ENCODE measurements around the gene ERH.

Gene ERH

GRCh38 chr14:69373104-69373503, 25.0 kb downstream of the ERH start:
- Histone ChIP-seq H3K9ac (ENCODE audit: low read depth in 1 of 2, low read length in 2 of 2) (no peak overlapping the region), H3K4me3 (ENCODE audit: low read length in 2 of 2) (no peak overlapping the region), H3K27me3 (ENCODE audit: control insufficient read depth in 2 of 2, insufficient read depth in 2 of 2, low read length in 2 of 2) (no peaks in the 10 kb centered on the region), H3K9me3 (ENCODE audit: control insufficient read depth in 2 of 2, low read length in 2 of 2) (no peaks in the 10 kb centered on the region), H3K4me1 (ENCODE audit: control insufficient read depth in 2 of 2, insufficient read depth in 2 of 2, low read length in 2 of 2) (no peaks in the 10 kb centered on the region), H3K27ac (ENCODE audit: low read depth in 2 of 2, low read length in 2 of 2) (no peak overlapping the region), H3K36me3 (ENCODE audit: control insufficient read depth in 2 of 2, insufficient read depth in 2 of 2, low read length in 2 of 2) (peaks cover 7 to 13% of the 10 kb centered on the region in 2 donors)

- Histone ChIP-seq H3K4me3 (ENCODE audit: low read length in 2 of 2) (no peak overlapping the region), H3K9ac (ENCODE audit: low read depth in 1 of 2, low read length in 2 of 2) (no peak overlapping the region), H3K27ac (ENCODE audit: low read depth in 2 of 2, low read length in 2 of 2) (no peak overlapping the region), H3K36me3 (ENCODE audit: control insufficient read depth in 2 of 2, insufficient read depth in 2 of 2, low read length in 2 of 2) (peaks cover 4 to 13% of the 10 kb centered on the region in 2 donors), H3K4me1 (ENCODE audit: control insufficient read depth in 2 of 2, insufficient read depth in 2 of 2, low read length in 2 of 2) (no peaks in the 10 kb centered on the region), H3K9me3 (ENCODE audit: control insufficient read depth in 2 of 2, low read length in 2 of 2) (no peaks in the 10 kb centered on the region), H3K27me3 (ENCODE audit: control insufficient read depth in 2 of 2, insufficient read depth in 2 of 2, low read length in 2 of 2) (no peaks in the 10 kb centered on the region)
These were observed 26.0 kb downstream of the ERH start for GRCh38 chr14:69372146-69372545.

GRCh38 chr14:69370061-69370460, 28.0 kb downstream of the ERH start:
- Histone ChIP-seq H3K9me3 (ENCODE audit: control insufficient read depth in 2 of 2, low read length in 2 of 2) (no peaks in the 10 kb centered on the region), H3K4me1 (ENCODE audit: control insufficient read depth in 2 of 2, insufficient read depth in 2 of 2, low read length in 2 of 2) (no peaks in the 10 kb centered on the region), H3K27me3 (ENCODE audit: control insufficient read depth in 2 of 2, insufficient read depth in 2 of 2, low read length in 2 of 2) (no peaks in the 10 kb centered on the region), H3K9ac (ENCODE audit: low read depth in 1 of 2, low read length in 2 of 2) (no peak overlapping the region), H3K27ac (ENCODE audit: low read depth in 2 of 2, low read length in 2 of 2) (no peak overlapping the region), H3K36me3 (ENCODE audit: control insufficient read depth in 2 of 2, insufficient read depth in 2 of 2, low read length in 2 of 2) (no peaks in the 10 kb centered on the region), H3K4me3 (ENCODE audit: low read length in 2 of 2) (no peak overlapping the region)

- Histone ChIP-seq H3K9me3 (ENCODE audit: control insufficient read depth in 2 of 2, low read length in 2 of 2) (no peaks in the 10 kb centered on the region), H3K4me3 (ENCODE audit: low read length in 2 of 2) (no peak overlapping the region), H3K9ac (ENCODE audit: low read depth in 1 of 2, low read length in 2 of 2) (no peak overlapping the region), H3K27ac (ENCODE audit: low read depth in 2 of 2, low read length in 2 of 2) (no peak overlapping the region), H3K27me3 (ENCODE audit: control insufficient read depth in 2 of 2, insufficient read depth in 2 of 2, low read length in 2 of 2) (no peaks in the 10 kb centered on the region), H3K4me1 (ENCODE audit: control insufficient read depth in 2 of 2, insufficient read depth in 2 of 2, low read length in 2 of 2) (no peaks in the 10 kb centered on the region), H3K36me3 (ENCODE audit: control insufficient read depth in 2 of 2, insufficient read depth in 2 of 2, low read length in 2 of 2) (no peaks in the 10 kb centered on the region)
These were observed 29.7 kb downstream of the ERH start for GRCh38 chr14:69368381-69368780.

GRCh38 chr14:69366761-69367160, 31.3 kb downstream of the ERH start:
- H3K4me1 ChIP-seq (ENCODE audit: control insufficient read depth in 2 of 2, insufficient read depth in 2 of 2, low read length in 2 of 2): no peaks in the 10 kb centered on the region
- no peaks in the 10 kb centered on the region for H3K27me3 ChIP-seq (ENCODE audit: control insufficient read depth in 2 of 2, insufficient read depth in 2 of 2, low read length in 2 of 2)
- H3K9me3 ChIP-seq (ENCODE audit: control insufficient read depth in 2 of 2, low read length in 2 of 2): no peaks in the 10 kb centered on the region

GRCh38 chr14:69366069-69366468, 32.0 kb downstream of the ERH start:
- Histone ChIP-seq H3K27ac (ENCODE audit: low read depth in 2 of 2, low read length in 2 of 2) (no peak overlapping the region), H3K4me1 (ENCODE audit: control insufficient read depth in 2 of 2, insufficient read depth in 2 of 2, low read length in 2 of 2) (no peaks in the 10 kb centered on the region), H3K9me3 (ENCODE audit: control insufficient read depth in 2 of 2, low read length in 2 of 2) (no peaks in the 10 kb centered on the region), H3K27me3 (ENCODE audit: control insufficient read depth in 2 of 2, insufficient read depth in 2 of 2, low read length in 2 of 2) (no peaks in the 10 kb centered on the region), H3K36me3 (ENCODE audit: control insufficient read depth in 2 of 2, insufficient read depth in 2 of 2, low read length in 2 of 2) (no peaks in the 10 kb centered on the region), H3K4me3 (ENCODE audit: low read length in 2 of 2) (no peak overlapping the region), H3K9ac (ENCODE audit: low read depth in 1 of 2, low read length in 2 of 2) (no peak overlapping the region)

More at GRCh38 chr14:69366761-69367160, 31.3 kb downstream of the ERH start:
- no peak overlapping the region for H3K27ac ChIP-seq (ENCODE audit: low read depth in 2 of 2, low read length in 2 of 2)
- H3K9ac ChIP-seq (ENCODE audit: low read depth in 1 of 2, low read length in 2 of 2): no peak overlapping the region
- no peaks in the 10 kb centered on the region for H3K36me3 ChIP-seq (ENCODE audit: control insufficient read depth in 2 of 2, insufficient read depth in 2 of 2, low read length in 2 of 2)
- no peak overlapping the region for H3K4me3 ChIP-seq (ENCODE audit: low read length in 2 of 2)

GRCh38 chr14:69364378-69364777, 33.7 kb downstream of the ERH start:
- Histone ChIP-seq H3K9ac (ENCODE audit: low read depth in 1 of 2, low read length in 2 of 2) (no peak overlapping the region), H3K27me3 (ENCODE audit: control insufficient read depth in 2 of 2, insufficient read depth in 2 of 2, low read length in 2 of 2) (no peaks in the 10 kb centered on the region), H3K4me1 (ENCODE audit: control insufficient read depth in 2 of 2, insufficient read depth in 2 of 2, low read length in 2 of 2) (no peaks in the 10 kb centered on the region), H3K4me3 (ENCODE audit: low read length in 2 of 2) (no peak overlapping the region), H3K27ac (ENCODE audit: low read depth in 2 of 2, low read length in 2 of 2) (no peak overlapping the region), H3K36me3 (ENCODE audit: control insufficient read depth in 2 of 2, insufficient read depth in 2 of 2, low read length in 2 of 2) (no peaks in the 10 kb centered on the region), H3K9me3 (ENCODE audit: control insufficient read depth in 2 of 2, low read length in 2 of 2) (no peaks in the 10 kb centered on the region)

- no peaks in the 10 kb centered on the region for H3K4me1 ChIP-seq (ENCODE audit: control insufficient read depth in 2 of 2, insufficient read depth in 2 of 2, low read length in 2 of 2)
- no peak overlapping the region for H3K9ac ChIP-seq (ENCODE audit: low read depth in 1 of 2, low read length in 2 of 2)
- no peaks in the 10 kb centered on the region for H3K36me3 ChIP-seq (ENCODE audit: control insufficient read depth in 2 of 2, insufficient read depth in 2 of 2, low read length in 2 of 2)
- no peaks in the 10 kb centered on the region for H3K27me3 ChIP-seq (ENCODE audit: control insufficient read depth in 2 of 2, insufficient read depth in 2 of 2, low read length in 2 of 2)
- no peaks in the 10 kb centered on the region for H3K9me3 ChIP-seq (ENCODE audit: control insufficient read depth in 2 of 2, low read length in 2 of 2)
- no peak overlapping the region for H3K4me3 ChIP-seq (ENCODE audit: low read length in 2 of 2)
- no peak overlapping the region for H3K27ac ChIP-seq (ENCODE audit: low read depth in 2 of 2, low read length in 2 of 2)
These were observed 34.1 kb downstream of the ERH start for GRCh38 chr14:69363964-69364363.

GRCh38 chr14:69363055-69363454, 35.0 kb downstream of the ERH start:
- no peaks in the 10 kb centered on the region for H3K27me3 ChIP-seq (ENCODE audit: control insufficient read depth in 2 of 2, insufficient read depth in 2 of 2, low read length in 2 of 2)
- H3K9me3 ChIP-seq (ENCODE audit: control insufficient read depth in 2 of 2, low read length in 2 of 2): no peaks in the 10 kb centered on the region
- H3K27ac ChIP-seq (ENCODE audit: low read depth in 2 of 2, low read length in 2 of 2): no peak overlapping the region
- H3K36me3 ChIP-seq (ENCODE audit: control insufficient read depth in 2 of 2, insufficient read depth in 2 of 2, low read length in 2 of 2): no peaks in the 10 kb centered on the region
- no peaks in the 10 kb centered on the region for H3K4me1 ChIP-seq (ENCODE audit: control insufficient read depth in 2 of 2, insufficient read depth in 2 of 2, low read length in 2 of 2)
- H3K4me3 ChIP-seq (ENCODE audit: low read length in 2 of 2): no peak overlapping the region
- H3K9ac ChIP-seq (ENCODE audit: low read depth in 1 of 2, low read length in 2 of 2): no peak overlapping the region

GRCh38 chr14:69360438-69361108, 37.5 kb downstream of the ERH start:
- Histone ChIP-seq H3K9ac (ENCODE audit: low read depth in 1 of 2, low read length in 2 of 2) (no peak overlapping the region), H3K4me1 (ENCODE audit: control insufficient read depth in 2 of 2, insufficient read depth in 2 of 2, low read length in 2 of 2) (peaks cover 2 to 3% of the 10 kb centered on the region in 2 donors), H3K27me3 (ENCODE audit: control insufficient read depth in 2 of 2, insufficient read depth in 2 of 2, low read length in 2 of 2) (no peaks in the 10 kb centered on the region), H3K36me3 (ENCODE audit: control insufficient read depth in 2 of 2, insufficient read depth in 2 of 2, low read length in 2 of 2) (no peaks in the 10 kb centered on the region), H3K4me3 (ENCODE audit: low read length in 2 of 2) (no peak overlapping the region), H3K27ac (ENCODE audit: low read depth in 2 of 2, low read length in 2 of 2) (no peak overlapping the region), H3K9me3 (ENCODE audit: control insufficient read depth in 2 of 2, low read length in 2 of 2) (no peaks in the 10 kb centered on the region)

All from mucosa of rectum (tissue), 2 donors.